ENCODE results near the gene GBX1. TPM values are rescaled to one million over a fixed set of nuclear protein-coding genes. Genes with fewer than 3 reads are reported as not detected.
A peak's percentile ranks its signal among the peaks of the same experiment; 100 is the strongest.

The GBX1 gene
- total RNA-seq, 1 experiment from 2014 or later, result not detected

GRCh38 chr7:151114151-151115090 is 53.1 kb downstream of the GBX1 start:
- H4K5ac ChIP-seq (ENCODE audit: insufficient read length, low read depth, low read length), result no peak overlapping the region
- TF ChIP-seq CTCF (conservative IDR thresholded peaks at IDR 0.05), result no peak
- peak overlapping the region; percentile 19 for H3K4me2 ChIP-seq (ENCODE audit: insufficient read depth, insufficient read length, low read length)
- H3K18ac ChIP-seq (ENCODE audit: insufficient read length, low read depth, low read length), result no peak overlapping the region
- H3K4me1 Mint-ChIP-seq, result peaks cover 27% of the 10 kb centered on the region in 2 experiments
- no peak overlapping the region for H2BK120ac ChIP-seq (ENCODE audit: low read depth, low read length, poor library complexity, severe bottlenecking)
- H2BK15ac ChIP-seq (ENCODE audit: low read depth, low read length), result no peak overlapping the region
- H3K23me2 ChIP-seq (ENCODE audit: insufficient read length, low read depth, low read length, poor library complexity, severe bottlenecking), result no peaks in the 10 kb centered on the region
- no peaks in the 10 kb centered on the region for H3K27me3 ChIP-seq (ENCODE audit: insufficient read depth, low read length)
- no peak overlapping the region for H3K27ac Mint-ChIP-seq
- H3K14ac ChIP-seq (ENCODE audit: insufficient read depth, low read length), result no peak overlapping the region; the same call in 1 of the 2 replicates
- no peak overlapping the region for H3K4ac ChIP-seq (ENCODE audit: low read depth, low read length)
- no peak overlapping the region for H4K8ac ChIP-seq (replicated peaks; ENCODE audit: insufficient read length, low read depth, low read length)
- no peaks in the 10 kb centered on the region for H3K9me3 Mint-ChIP-seq
- peak overlapping the region; percentile 50 to 70 for H3K4me3 Mint-ChIP-seq
- no peak overlapping the region for H2BK20ac ChIP-seq (ENCODE audit: low read depth, low read length, poor library complexity, severe bottlenecking)
- no peak overlapping the region for H3K56ac ChIP-seq (ENCODE audit: insufficient read length, low read depth, low read length)
- no peak overlapping the region for H3K9ac ChIP-seq (ENCODE audit: extremely low read depth, insufficient read length, low read length)
- peaks cover 6% of the 10 kb centered on the region for H3K27me3 Mint-ChIP-seq (ENCODE audit: low read depth)
- H4K20me1 ChIP-seq (ENCODE audit: control insufficient read depth, insufficient read depth, insufficient read length), result peaks cover 4% of the 10 kb centered on the region
- no CpG with 5 or more reads among the region's 101 CpGs for WGBS (ENCODE audit: extremely low coverage, insufficient read length, low lambda C conversion rate)
- H3K36me3 Mint-ChIP-seq (ENCODE audit: insufficient read depth in 1 of 3, low read depth in 3 of 3), result peaks cover 8 to 16% (median 9%) of the 10 kb centered on the region in 3 experiments
- H2BK5ac ChIP-seq (ENCODE audit: insufficient read length, low read length), result no peak overlapping the region
- DNase-seq, result peak; percentile 58
- no peak overlapping the region for H3T11ph ChIP-seq (ENCODE audit: low read length)
- no peaks in the 10 kb centered on the region for H3K9me3 ChIP-seq (ENCODE audit: control insufficient read depth, low read depth, low read length)
- H2AK5ac ChIP-seq (ENCODE audit: insufficient read length, low read length), result no peak overlapping the region
- peaks cover 7% of the 10 kb centered on the region; the same call in 1 of the 2 replicates for H3K4me1 ChIP-seq (ENCODE audit: insufficient read depth, low read length)
- H3K23ac ChIP-seq (ENCODE audit: insufficient read length, low read depth, low read length), result no peak overlapping the region
- peaks cover 3% of the 10 kb centered on the region for H3K79me1 ChIP-seq (ENCODE audit: insufficient read depth, low read depth, low read length, poor library complexity, severe bottlenecking)
- H2BK12ac ChIP-seq (ENCODE audit: insufficient read length, low read depth, low read length), result no peak overlapping the region
- H3K27ac ChIP-seq (ENCODE audit: insufficient read length, low read depth, low read length), result no peak overlapping the region
- no peak overlapping the region for H4K91ac ChIP-seq (ENCODE audit: insufficient read length, low read depth, low read length)
- H3K79me2 ChIP-seq (ENCODE audit: insufficient read depth, low read length), result peaks cover 4% of the 10 kb centered on the region; the same call in 1 of the 2 replicates
- H2AFZ ChIP-seq (ENCODE audit: low read length), result no peak overlapping the region
